GM18519 (cell line): ENCODE data around the gene CLIC4.
"Not testable (repeated sequence)": the region's sequence is repeated elsewhere in the genome, so short reads cannot be mapped to it uniquely, and the experiment has no call there.

ENCODE experiments used
- ATAC-seq: cut with Tn5 transposase; IDR thresholded peaks from one replicate; pipeline ENCODE4 v1.9.1; 2021; ENCODE audit warnings: mild to moderate bottlenecking, moderate library complexity; ENCODE audit not compliant: unreplicated experiment, low FRiP score

Gene CLIC4

DNA sequence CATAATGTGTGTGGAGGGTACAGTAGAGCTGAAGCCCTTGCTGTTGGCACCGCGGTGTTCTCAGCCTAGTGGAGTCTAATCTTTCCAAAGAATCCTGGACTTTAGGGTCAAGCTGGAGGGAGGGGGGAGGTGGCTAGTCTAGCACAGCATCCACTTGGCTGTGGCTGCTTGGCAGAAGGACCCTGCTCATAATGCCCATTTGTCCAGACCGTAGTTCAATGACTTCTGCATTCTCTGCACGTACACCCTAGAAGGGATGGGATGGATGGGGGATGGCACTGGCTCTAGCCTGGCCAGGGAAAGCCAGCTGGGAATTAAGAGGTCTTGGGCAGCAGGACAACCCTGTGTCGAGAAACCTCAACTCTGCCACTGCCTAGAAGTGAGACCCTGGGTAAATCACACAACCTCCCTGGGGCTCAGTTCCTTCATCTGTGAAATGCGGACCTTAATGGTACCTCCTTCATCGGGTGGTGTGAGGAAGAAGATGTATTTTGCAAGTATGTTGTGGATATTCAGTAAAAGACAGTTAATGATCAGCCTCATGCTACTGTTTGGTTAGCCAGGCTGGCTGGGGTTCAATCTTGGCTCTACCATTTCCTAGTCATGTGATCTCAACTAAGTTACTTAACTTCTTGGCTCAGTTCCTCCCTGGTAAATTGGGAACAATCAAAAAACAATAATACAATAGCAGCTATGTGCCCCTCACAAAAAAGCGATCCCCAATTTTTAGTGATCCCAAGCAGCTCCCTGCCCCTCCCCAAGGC is 27.2 kb upstream of the CLIC4 start:
- ATAC-seq, result no peak

DNA sequence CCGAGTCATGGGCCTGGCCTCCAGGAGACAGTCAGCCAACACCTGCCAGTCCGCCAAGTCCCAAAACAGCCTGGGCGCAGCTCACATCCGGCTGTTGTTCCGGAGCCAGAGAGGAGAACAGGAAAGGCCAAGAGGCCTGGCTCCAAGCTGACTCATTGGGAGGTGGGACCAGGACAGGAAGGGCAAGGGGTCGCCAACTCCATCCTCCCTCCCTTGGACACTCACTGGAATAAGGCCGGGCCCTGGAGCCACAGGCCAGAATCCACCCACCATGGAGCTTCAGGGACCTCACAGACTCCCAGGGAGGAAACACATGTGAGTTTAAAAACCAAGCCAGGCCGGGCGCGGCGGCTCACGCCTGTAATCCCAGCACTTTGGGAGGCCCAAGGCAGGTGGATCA is 25.1 kb upstream of the CLIC4 start:
- ATAC-seq, result no peak

DNA sequence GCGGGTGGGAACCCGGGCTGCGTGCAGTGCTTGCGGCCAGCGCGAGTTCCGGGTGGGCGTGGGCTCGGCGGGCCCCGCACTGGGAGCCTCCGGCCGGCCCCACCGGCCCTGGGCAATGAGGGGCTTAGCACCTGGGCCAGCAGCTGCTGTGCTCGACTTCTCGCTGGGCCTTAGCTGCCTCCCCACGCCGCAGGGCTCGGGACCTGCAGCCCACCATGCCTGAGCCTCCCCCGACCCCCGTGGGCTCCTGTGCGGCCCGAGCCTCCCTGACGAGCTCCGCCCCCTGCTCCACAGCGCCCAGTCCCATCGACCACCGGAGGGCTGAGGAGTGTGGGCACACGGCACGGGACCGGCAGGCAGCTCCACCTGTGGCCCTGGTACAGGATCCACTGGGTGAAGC is 23.7 kb upstream of the CLIC4 start:
- ATAC-seq, result no peak

DNA sequence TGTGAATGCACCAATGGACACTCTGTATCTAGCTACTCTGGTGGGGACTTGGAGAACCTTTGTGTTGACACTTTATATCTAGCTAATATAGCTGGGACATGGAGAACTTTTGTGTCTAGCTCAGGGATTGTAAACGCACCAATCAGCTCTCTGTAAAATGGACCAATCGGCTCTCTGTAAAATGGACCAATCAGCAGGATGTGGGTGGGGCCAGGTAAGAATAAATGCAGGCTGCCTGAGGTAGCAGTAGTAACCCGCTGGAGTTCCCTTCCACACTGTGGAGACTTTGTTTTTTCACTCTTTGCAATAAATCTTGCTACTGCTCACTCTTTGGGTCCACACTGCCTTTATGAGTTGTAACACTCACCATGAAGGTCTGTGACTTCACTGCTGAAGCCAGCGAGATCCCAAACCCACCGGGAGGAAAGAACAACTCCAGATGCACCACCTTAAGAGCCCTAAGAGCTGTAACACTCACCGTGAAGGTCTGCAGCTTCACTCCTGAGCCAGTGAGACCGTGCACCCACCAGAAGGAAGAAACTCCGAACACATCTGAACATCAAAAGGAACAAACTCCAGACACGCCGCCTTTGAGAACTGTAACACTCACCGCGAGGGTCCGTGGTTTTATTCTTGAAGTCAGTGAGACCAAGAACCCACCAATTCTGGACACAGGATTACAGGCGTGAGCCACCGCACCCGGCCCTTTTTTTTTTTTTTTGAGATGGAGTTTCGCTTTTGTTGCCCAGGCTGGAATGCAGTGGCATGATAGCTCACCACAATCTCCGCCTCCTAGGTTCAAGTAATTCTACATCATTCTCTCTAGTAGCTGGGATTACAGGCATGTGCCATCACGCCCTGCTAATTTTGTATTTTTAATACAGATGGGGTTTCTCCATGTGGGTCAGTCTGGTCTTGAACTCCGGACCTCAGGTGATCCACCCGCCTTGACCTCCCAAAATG is 22.9 kb upstream of the CLIC4 start:
- not testable (repeated sequence) for ATAC-seq

DNA sequence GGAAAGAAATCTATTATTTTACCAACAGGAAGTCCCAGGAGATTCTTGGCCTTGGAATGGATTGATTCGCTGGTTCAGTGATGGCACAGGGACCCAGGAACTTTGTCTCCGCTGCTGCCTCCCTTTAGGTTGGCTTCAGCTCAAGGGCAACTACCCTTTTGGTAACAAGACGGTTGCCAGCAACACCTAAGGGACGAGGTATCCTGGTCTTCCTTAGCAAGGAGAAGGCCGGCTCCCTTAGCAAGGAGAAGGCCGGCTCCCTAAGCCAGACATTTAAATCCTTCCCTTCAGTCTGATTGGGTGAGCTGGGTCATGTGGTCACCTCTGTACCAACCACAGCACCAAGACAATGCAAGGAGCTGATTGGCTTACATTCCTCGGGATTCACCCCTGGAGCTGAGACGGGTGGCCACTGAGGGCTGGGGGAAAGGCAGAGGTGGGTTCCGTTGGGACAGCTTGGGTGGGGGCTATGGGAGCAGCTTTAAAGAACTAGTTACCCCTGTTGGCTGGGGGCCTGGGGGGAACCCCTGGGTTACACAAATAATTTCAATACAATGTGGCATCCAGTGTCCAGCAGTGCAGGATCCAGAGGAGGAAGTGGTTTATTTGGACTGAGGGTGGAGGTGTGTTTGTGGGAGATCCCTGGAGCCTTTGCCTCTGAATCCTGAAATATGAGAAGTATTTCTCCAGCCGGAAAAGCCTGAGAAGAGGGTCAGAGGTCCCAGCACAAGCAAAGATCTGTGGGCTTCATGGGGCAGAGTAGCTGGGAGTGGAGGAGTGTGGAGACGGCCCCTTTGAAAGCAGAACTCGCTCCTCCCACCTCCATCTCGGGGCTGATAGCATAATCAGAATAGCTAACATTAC is 20.7 kb upstream of the CLIC4 start:
- no peak for ATAC-seq

DNA sequence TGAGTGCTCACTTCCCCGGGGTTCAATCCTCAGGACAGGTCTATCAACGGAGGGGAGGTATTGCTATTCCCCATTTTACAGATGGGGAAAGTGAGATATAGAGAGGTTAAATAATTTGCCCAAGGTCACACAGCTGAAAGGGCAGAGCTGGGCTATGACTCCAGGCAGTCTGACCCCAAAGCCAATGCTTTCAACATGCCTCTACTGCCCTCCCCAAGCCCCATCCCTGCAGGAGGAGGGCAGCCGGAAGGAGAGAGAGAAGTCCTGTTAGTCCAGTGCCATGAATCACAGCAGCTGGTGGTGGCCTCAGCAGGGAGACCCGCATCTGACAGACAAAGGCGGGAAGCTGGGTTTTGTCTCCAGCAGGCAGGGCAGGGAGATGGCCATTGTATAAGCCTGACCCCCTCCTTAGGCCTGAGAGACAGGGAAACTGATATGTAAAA is 20.0 kb upstream of the CLIC4 start:
- ATAC-seq, result no peak

DNA sequence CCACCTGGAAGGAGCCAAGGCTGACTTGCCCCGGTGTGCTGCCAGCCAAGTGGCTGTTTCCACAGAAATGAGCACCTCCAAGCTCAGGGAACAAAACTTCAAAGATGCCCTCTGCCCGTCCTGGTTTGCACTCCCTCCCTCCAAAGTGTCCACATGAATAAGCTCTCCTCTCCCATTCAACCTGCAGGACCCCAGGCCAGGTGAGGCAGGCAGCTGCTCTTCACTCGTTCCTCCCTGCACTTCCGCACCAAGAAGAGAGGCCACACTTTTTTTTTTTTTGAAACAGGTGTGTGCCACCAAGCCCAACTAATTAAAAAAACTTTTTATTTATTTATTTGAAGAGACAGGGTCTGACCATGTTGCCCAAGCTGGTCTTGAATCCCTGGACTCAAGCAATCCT is 18.5 kb upstream of the CLIC4 start:
- ATAC-seq, result no peak

DNA sequence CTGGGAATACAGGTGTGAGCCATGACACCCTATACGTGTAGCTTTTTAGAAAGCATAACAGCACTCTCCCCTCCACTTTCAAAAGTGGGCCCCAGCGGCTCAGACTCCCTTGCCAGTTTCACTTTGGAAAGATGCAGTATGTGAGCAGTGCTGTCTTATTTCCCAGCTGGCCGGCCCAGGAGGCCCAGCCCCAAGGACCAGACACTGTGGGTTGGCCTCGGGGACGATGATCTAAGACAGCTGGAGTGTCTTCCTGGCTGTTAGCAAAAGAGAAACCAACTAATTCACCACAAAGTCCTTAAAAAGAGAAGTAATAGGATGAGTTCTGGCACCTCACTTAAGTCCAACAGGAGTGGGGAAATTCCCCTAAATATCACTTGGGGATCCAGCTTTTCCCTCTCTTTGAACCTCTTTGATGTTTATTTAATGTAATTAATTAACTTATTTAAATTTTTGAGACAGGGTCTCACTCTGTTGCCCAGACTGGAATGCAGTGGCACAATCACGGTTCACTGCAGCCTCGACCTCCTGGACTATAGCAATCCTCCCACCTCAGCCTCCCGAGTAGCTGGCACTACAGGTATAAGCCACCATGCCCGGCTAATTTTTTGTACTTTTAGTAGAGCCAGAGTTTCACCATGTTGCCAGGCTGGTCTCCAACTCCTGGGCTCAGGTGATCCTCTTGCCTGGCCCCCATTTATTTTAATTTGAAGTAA is 17.6 kb upstream of the CLIC4 start:
- no peak for ATAC-seq

DNA sequence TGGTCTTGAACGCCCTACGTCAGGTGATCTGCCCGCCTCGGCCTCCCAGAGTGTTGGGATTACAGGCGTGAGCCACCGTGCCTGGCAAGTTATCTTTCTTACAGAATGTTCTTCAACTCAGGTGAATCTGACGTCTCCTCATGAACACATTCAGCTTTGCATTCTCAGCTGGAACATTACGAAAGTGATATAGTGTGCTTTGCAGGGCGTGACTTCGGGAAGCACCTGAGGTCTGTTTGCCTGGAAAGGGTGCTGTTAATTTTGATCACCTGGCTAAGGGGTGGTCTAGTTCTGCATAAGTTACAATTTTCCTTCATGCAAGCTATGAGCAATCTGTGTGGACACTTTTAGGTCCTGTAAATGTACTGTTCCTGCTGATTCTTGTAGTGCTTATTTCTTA is 16.3 kb upstream of the CLIC4 start:
- ATAC-seq, result no peak

DNA sequence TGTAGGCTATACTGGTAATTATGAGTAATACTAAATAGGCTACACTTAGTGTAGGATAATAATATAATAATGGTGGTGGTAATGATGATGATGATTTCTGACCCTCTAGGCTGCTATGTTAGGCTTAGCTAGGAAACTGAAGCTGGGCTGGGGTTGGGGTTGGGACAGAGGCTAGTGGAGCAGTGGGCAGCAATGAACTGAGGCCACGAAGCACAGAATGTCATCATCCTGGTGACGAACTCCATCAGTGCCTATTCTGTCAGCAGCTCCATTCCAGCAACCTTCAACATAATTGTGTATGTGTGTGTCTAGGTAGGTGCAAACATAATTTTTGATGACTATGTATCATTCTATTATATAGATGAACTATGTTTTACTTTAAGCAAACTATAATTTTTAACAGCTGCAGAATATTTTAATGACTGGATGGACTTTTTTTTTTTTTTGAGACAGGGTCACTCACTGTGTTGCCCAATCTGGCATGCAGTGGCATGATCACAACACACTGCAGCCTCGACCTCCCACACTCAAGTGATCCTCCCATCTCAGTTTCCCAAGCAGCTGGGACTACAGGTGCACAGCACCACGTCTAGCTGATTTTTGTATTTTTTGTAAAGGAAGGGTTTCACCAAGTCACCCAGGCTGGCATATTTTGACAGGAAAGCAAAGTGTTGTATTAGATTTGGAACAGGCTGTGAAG is 12.9 kb upstream of the CLIC4 start:
- ATAC-seq, result no peak

DNA sequence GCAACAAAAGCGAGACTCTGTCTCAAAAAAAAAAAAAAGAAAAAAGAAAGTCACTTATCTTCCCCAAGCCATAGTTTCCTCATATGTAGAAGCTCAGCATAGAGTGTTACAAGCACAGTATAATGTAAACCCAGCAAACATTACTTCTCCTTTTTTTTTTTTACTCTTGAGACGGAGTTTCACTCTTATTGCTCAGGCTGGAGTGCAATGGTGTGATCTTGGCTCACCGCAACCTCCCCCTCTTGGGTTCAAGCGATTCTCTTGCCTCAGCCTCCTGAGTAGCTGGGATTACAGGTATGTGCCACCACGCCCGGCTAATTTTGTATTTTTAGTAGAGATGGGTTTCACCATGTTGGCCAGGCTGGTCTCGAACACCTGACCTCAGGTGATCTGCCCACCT is 11.9 kb upstream of the CLIC4 start:
- ATAC-seq, result not testable (repeated sequence)

DNA sequence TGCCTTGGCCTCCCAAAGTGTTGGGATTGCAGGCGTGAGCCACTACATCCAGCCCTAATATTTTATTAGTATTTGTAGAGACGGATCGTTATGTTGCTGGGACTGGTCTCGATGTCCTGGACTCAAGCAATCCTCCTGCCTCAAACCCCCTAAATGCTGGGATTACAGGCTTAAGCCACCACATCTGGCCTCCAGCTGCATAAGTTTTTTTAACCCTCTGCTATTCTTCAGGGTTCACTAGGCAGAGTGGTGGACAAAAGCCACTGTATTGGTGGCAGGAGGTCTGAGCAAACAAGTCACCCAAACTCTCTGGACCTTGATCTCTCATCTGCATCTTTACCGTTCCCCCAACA is 10.1 kb upstream of the CLIC4 start:
- ATAC-seq, result no peak

DNA sequence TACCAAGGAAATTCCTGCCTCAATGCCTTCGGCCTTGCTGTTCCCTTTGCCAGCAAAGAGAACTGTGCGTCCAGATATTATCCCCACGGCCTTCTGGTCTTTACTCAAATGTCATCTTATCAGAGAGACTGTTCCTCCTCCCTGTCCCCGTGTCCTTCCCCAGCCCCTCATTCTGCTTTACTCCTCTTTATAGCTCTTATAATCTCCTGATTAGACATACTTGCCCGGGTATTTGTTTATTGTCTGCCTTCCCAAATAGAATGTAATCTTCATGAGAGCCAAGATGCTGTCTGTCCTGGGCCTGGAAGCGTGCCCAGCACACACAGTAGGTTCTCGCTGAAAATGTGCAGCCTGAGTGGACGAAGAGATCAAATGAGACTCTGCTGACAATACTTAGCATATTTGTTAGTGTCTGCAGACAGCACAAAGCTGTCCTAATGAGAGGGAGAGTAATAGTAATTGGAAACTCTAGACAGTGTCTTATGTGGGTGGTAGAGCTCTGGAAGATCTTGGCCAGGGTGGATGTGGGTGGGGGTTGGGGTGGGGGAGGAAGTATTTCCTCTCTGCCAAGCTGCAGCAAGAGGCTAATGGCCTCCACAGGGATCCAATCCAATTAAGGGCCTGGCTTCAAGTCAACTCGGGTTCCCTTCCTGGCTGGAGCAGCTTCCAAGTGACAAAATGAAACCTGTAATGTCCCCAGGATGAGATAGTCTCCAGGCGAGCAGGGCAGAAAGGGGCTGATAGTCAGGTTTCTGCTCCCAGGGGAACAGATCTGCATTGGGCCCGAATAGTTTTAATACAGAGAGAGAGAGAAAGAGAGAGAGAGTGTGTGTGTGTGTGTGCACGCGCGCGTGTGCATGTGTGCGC is 9.5 kb upstream of the CLIC4 start:
- no peak for ATAC-seq

DNA sequence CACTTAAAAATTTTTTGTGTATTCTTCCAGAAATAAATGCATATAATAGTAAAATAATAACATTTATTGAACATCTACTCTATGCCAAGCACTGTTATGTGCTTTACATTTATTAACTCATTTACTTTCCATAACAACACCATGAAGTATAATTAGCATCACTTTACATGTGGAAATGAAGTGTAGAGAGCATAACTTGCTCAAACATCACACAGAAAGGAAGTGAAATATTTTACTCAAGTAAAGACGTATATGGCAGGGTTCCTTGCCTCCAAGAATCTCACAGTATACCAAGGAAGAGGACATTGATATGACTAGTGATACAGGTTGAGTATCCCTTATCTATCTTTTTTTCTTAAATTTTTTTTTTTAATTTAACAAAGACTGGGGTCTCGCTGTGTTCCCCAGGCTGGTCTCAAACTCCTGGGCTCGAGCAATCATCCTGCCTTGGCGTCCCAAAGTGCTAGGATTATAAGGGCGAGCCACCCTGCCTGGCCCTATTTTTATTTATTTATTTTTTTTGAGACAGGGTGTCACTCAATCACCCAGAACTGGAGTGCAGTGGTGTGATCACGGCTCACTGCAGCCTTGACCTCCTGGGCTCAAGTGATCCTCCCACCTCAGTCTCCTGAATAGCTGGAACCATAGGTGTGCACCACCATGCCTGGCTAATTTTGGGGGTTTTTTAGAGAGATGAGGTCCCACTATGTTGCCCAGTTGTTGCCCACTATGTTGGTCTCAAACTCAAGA is 7.7 kb upstream of the CLIC4 start:
- no peak for ATAC-seq

DNA sequence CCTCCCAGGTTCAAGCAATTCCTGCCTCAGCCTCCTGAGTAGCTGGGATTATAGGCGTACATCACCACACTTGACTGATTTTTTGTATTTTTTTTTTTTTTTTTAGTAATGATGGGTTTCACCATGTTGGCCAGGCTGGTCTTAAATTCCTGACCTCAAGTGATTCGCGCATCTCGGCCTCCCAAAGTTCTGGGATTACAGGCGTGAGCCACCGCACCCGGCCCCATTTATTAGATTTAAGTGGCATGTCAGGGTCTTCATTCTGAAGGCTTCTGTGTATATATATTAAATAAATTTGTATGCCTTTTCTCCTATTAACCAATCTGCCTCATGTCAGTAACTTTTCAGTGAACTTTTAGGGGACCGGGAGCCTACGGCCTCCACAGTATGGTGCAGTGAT is 6.0 kb upstream of the CLIC4 start:
- ATAC-seq, result no peak

DNA sequence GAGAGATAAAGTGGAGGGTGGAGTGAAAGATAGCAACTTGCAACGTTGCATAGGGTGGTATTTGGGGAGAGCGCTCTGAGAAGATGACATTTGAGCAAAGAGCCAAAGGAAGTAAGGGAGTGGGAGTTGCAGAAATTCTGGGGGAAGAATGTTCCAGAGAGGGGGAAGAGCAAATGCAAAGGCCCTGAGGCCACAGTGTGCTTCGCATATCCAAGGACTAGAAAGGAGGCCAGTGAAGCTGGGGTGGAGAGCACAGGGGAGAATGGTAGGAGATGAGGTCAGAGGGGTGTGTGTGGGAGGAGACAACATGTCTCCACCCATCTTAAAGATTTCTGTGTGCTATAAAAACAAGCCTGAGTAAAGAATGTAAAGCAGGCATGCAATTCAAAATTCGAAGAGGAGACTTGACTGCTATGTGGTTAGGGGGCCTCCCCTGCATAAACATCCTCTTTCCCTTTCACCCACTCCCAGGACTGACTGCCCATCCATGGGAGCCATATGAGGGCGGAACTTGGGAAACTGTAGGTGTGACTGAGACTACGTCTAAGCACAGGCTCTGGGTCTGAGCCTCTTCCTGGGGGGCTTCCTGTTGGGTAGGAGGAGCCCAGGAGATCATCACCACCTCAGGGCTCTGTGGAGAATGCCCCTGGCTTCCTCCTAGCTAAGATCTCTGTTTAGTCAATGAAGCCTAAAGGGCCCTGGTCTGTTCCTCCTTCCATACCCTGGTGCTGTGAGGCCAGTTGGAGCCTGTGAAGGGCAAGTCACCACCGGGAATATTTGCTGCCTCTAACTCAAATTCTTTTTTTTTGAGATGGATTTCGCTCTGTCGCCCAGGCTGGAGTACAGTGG is 2.9 kb upstream of the CLIC4 start:
- ATAC-seq, result no peak
